ENCODE results near the gene ZNF248.

GRCh38 chr10:37816290-37816689 lies 41.1 kb downstream of the ZNF248 start:
- TF ChIP-seq CTCF (IDR thresholded peaks at IDR 0.05) (no peak), POLR2A (IDR thresholded peaks at IDR 0.05) (no peak), EP300 (IDR thresholded peaks at IDR 0.05) (no peak)

Measured in tibial nerve (tissue), 4 donors.